PC-9 (cell line): ENCODE measurements around the gene THY1.

Source experiments
- CTCF ChIP-seq: fragments of 200-600 bp; sonication (generic); conservative IDR thresholded peaks from 2 replicates; pipeline ENCODE4 v1.6.1; 2017; ENCODE audit warnings: mixed run types, antibody characterized with exemption, mild to moderate bottlenecking, moderate library complexity
- EZH2 ChIP-seq: fragments of 200-600 bp; sonication (generic); IDR thresholded peaks from 2 replicates; pipeline ENCODE4 v1.8.0; 2017; ENCODE audit warnings: antibody characterized with exemption, low read depth

GRCh38 chr11:119388103-119388502 lies 34.9 kb downstream of the THY1 start:
- no peak for TF ChIP-seq CTCF
- TF ChIP-seq EZH2, result no peak
